Neuronal stem cell (in vitro differentiated cells): ENCODE measurements around the gene SFXN2.
"Not testable (repeated sequence)": the region's sequence is repeated elsewhere in the genome, so short reads cannot be mapped to it uniquely, and the experiment has no call there.

Source experiments
- DNase-seq: peaks from one replicate; pipeline ENCODE4 v3.0.0-alpha.2; 2013; ENCODE audit warnings: low spot score
- H2AFZ ChIP-seq: one replicate; pipeline ENCODE4 v1.6.1; 2013; ENCODE audit warnings: mild to moderate bottlenecking, low read length, inconsistent platforms
- H2AK5ac ChIP-seq: 2 replicates; pipeline ENCODE4 v1.6.1; 2013; ENCODE audit warnings: low read depth, mild to moderate bottlenecking, inconsistent platforms, low read length, moderate library complexity, mixed read lengths
- H2BK120ac ChIP-seq: 2 replicates; pipeline ENCODE4 v1.6.1; 2013; ENCODE audit warnings: low read depth, mild to moderate bottlenecking, inconsistent platforms, low read length, moderate library complexity, mixed read lengths
- H2BK12ac ChIP-seq: one replicate; pipeline ENCODE4 v1.6.1; 2013; ENCODE audit warnings: low read length, inconsistent platforms
- H2BK15ac ChIP-seq: 2 replicates; pipeline ENCODE4 v1.6.1; 2013; ENCODE audit warnings: mild to moderate bottlenecking, low read length, inconsistent platforms, mixed read lengths
- H2BK5ac ChIP-seq: one replicate; pipeline ENCODE4 v1.6.1; 2013; ENCODE audit warnings: inconsistent platforms, mild to moderate bottlenecking, low read length, moderate library complexity
- H3K14ac ChIP-seq: one replicate; pipeline ENCODE4 v1.6.1; 2013; ENCODE audit warnings: low read length, inconsistent platforms
- H3K18ac ChIP-seq: 2 replicates; pipeline ENCODE4 v1.6.1; 2013; ENCODE audit warnings: low read length, inconsistent platforms
- H3K23ac ChIP-seq: 2 replicates; pipeline ENCODE4 v1.6.1; 2013; ENCODE audit warnings: low read depth, mild to moderate bottlenecking, mixed read lengths, low read length, inconsistent platforms; ENCODE audit not compliant: poor library complexity
- H3K27ac ChIP-seq: replicated peaks from 3 replicates; pipeline ENCODE4 v1.5.1; 2013; ENCODE audit warnings: low read length, inconsistent platforms
- H3K27me3 ChIP-seq, 3 experiments: 2 replicates each; pipeline ENCODE4 v1.6.1; 2013; ENCODE audit warnings: low read length in 3 of 3, mild to moderate bottlenecking in 2 of 3, inconsistent platforms in 1 of 3, low read depth in 1 of 3, mixed read lengths in 1 of 3, moderate library complexity in 1 of 3; ENCODE audit not compliant: control insufficient read depth in 3 of 3, insufficient read depth in 3 of 3
- H3K36me3 ChIP-seq, 2 donors: replicated peaks in 1 of 2; 2 replicates each; pipeline ENCODE4 v1.6.1; 2013; ENCODE audit warnings: low read length in 2 of 2; ENCODE audit not compliant: control insufficient read depth in 2 of 2, insufficient read depth in 2 of 2
- H3K4ac ChIP-seq: 2 replicates; pipeline ENCODE4 v1.6.1; 2013; ENCODE audit warnings: inconsistent platforms, mild to moderate bottlenecking, low read length, moderate library complexity
- H3K4me1 ChIP-seq, 2 donors: 1 replicate in 1 of 2; 2 replicates in 1 of 2; pipeline ENCODE4 v1.6.1; 2013; ENCODE audit warnings: low read length in 2 of 2, low read depth in 1 of 2; ENCODE audit not compliant: control insufficient read depth in 2 of 2, insufficient read depth in 1 of 2
- H3K4me2 ChIP-seq: one replicate; pipeline ENCODE4 v1.6.1; 2013; ENCODE audit warnings: mild to moderate bottlenecking, low read length, inconsistent platforms; ENCODE audit not compliant: insufficient read depth, poor library complexity, severe bottlenecking
- H3K4me3 ChIP-seq, 2 donors: 2 replicates each; pipeline ENCODE4 v1.5.1; 2013; ENCODE audit warnings: low read length in 2 of 2, mild to moderate bottlenecking in 2 of 2, inconsistent platforms in 1 of 2, moderate library complexity in 1 of 2
- H3K79me1 ChIP-seq: one replicate; pipeline ENCODE4 v1.6.1; 2013; ENCODE audit warnings: low read depth, mild to moderate bottlenecking, inconsistent platforms, low read length, moderate library complexity
- H3K9ac ChIP-seq: one replicate; pipeline ENCODE4 v1.6.1; 2013; ENCODE audit warnings: mild to moderate bottlenecking, low read depth, low read length, inconsistent platforms; ENCODE audit not compliant: poor library complexity
- H3K9me3 ChIP-seq, 2 donors: replicated peaks in 1 of 2; 2 replicates each; pipeline versions ENCODE3 to v1.6.1; 2013; ENCODE audit warnings: low read length in 2 of 2, mild to moderate bottlenecking in 2 of 2, inconsistent platforms in 1 of 2, low read depth in 1 of 2, mixed read lengths in 1 of 2, moderate library complexity in 1 of 2; ENCODE audit not compliant: control insufficient read depth in 2 of 2, insufficient read depth in 1 of 2
- H4K8ac ChIP-seq: one replicate; pipeline ENCODE4 v1.6.1; 2013; ENCODE audit warnings: low read depth, mild to moderate bottlenecking, inconsistent platforms, low read length, moderate library complexity
- H4K91ac ChIP-seq: one replicate; pipeline ENCODE4 v1.6.1; 2013; ENCODE audit warnings: low read length, low read depth, mild to moderate bottlenecking, inconsistent platforms; ENCODE audit not compliant: poor library complexity
- WGBS, 2 donors: extraction: QIAGEN DNeasy Blood & Tissue Kit; methylation state at CpG; one replicate each; pipeline ENCODE4 v1.1.7; 2013; ENCODE audit warnings: missing lambda C conversion rate in 2 of 2, mixed read lengths in 1 of 2; ENCODE audit not compliant: insufficient read length in 2 of 2, insufficient replicate concordance in 1 of 2; ENCODE audit errors: extremely low coverage in 2 of 2; 5-methylcytosine and 5-hydroxymethylcytosine counted together

Gene SFXN2

DNA sequence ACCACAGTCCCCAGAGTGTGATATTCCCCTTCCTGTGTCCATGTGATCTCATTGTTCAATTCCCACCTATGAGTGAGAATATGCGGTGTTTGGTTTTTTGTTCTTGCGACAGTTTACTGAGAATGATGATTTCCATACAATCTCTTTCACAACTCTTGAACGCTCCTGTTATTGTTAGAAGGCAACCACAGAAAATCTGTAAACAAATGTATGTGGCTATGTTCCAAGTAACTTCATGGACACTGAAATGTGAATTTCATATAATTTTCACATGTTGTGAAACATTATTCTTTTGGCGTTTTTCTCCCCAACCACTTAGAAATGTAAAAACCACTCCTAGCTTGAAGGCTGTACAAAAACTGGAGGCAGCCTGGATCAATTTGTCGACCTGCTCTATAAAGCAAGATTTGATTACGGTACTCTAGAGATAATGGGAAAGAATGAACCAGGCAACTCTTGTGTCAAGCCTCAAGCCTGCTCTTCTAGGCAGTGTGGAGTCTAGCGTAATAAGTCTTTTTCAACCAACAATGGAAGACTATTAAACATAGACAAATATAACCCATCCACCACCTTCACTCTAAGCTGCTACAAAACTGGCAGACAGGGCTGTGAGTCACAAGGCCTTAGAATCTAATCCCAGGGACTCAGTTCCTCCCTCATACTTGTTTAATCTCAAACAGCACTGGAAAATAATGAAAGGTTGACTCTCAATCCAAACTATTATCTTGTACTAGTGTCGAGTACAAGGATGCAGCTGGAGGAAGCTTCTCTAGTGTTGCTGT is 23.0 kb upstream of the SFXN2 start:
- Histone ChIP-seq H3K27me3 (no peaks in the 10 kb centered on the region), H3K4me3 (no peak overlapping the region), H3K4me1 (no peaks in the 10 kb centered on the region), H2BK12ac (no peak overlapping the region), H3K9me3 (no peaks in the 10 kb centered on the region), H2BK5ac (no peak overlapping the region), H3K27ac (no peak overlapping the region), H3K14ac (no peak overlapping the region), H3K4ac (no peak overlapping the region), H3K9ac (no peak overlapping the region), H4K91ac (no peak overlapping the region), H3K36me3 (peaks cover 2 to 42% of the 10 kb centered on the region in 2 donors), H2AK5ac (no peak overlapping the region), H3K79me1 (no peaks in the 10 kb centered on the region), H2BK15ac (no peak overlapping the region), H3K18ac (no peak overlapping the region), H2AFZ (no peak overlapping the region), H4K8ac (no peak overlapping the region), H2BK120ac (no peak overlapping the region), H3K4me2 (no peak overlapping the region), H3K23ac (no peak overlapping the region)
- WGBS, 2 donors: no CpG with 5 or more reads among the region's 8 CpGs
- no peak for DNase-seq

DNA sequence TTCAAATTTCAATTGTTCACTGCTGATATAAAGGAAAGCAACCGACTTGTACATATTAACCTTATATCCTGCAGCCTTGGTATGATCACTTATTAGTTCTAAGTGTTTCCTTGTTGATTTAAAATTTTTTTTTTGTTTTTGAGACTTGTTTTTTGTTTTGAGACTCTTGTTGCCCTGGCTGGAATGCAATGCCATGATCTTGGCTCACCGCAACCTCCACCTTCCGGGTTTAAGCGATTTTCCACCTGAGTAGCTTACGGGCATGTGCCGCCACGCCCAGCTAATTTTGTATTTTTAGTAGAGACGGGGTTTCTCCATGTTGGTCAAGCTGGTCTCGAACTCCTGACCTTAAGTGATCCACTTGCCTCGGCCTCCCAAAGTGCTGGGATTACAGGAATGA is 19.0 kb upstream of the SFXN2 start:
- H3K23ac ChIP-seq, H3K27ac ChIP-seq, H4K91ac ChIP-seq, H3K4me3 ChIP-seq, H2BK120ac ChIP-seq, H3K79me1 ChIP-seq, H3K4ac ChIP-seq, H3K18ac ChIP-seq, H3K4me2 ChIP-seq, H2AFZ ChIP-seq, H3K9ac ChIP-seq, H4K8ac ChIP-seq, H3K4me1 ChIP-seq, DNase-seq, H2BK15ac ChIP-seq, H3K14ac ChIP-seq, H2BK12ac ChIP-seq, H2BK5ac ChIP-seq, H3K9me3 ChIP-seq, H2AK5ac ChIP-seq, H3K27me3 ChIP-seq: not testable (repeated sequence)
- peaks cover 20 to 65% of the 10 kb centered on the region in 2 donors for H3K36me3 ChIP-seq
- WGBS, 2 donors: no CpG with 5 or more reads among the region's 10 CpGs

DNA sequence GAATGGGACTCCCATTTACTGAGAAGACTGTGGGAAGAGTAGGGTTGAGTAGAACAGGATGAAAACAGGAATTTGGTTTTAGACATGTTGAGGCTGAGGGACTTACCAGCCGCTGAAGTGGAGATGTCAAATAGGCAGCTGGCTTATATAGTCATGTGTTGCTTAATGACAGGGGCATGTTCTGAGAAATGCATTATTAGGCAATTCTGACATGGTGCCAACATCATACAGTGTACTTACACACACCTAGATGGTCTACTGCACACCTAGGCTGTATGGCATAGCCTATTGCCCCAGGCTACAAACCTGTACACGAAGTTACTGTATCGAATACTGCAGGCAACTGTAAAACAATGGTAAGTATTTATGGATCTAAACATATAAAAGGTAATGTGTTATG is 17.7 kb upstream of the SFXN2 start:
- Histone ChIP-seq H3K36me3 (peaks cover 22 to 75% of the 10 kb centered on the region in 2 donors), H2AFZ (no peak overlapping the region), H3K27me3 (no peaks in the 10 kb centered on the region), H2BK5ac (no peak overlapping the region), H2BK15ac (no peak overlapping the region), H3K14ac (no peak overlapping the region), H3K4me3 (no peak overlapping the region), H4K91ac (no peak overlapping the region), H3K9me3 (peaks cover 0 to 1% of the 10 kb centered on the region in 2 donors), H3K4ac (no peak overlapping the region), H3K4me1 (no peaks in the 10 kb centered on the region), H2BK12ac (no peak overlapping the region), H4K8ac (no peak overlapping the region), H3K23ac (no peak overlapping the region), H2BK120ac (no peak overlapping the region), H3K4me2 (no peak overlapping the region), H3K9ac (no peak overlapping the region), H3K79me1 (peaks cover 2% of the 10 kb centered on the region), H3K18ac (no peak overlapping the region), H2AK5ac (no peak overlapping the region), H3K27ac (no peak overlapping the region)
- no peak for DNase-seq
- no CpG with 5 or more reads among the region's 3 CpGs for WGBS, 2 donors

DNA sequence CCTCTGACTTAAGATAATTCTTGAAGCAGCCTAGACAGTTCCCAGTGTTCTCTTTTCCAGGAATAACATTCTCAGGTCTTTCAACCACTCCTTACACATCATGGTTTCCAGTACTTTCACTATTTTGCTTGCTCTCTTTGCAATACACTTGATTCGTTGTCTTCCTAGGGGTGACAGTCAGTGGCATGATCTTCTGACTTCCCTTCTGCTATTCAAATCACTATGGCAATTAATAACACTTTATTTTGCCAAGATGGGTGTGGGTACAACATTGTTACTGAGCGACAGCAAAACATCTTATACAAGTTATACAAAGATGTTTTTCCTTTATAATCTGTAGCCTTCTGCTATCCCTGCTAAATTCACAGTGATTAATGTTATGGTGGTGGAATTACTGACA is 15.5 kb upstream of the SFXN2 start:
- Histone ChIP-seq H3K9ac (no peak overlapping the region), H2BK15ac (no peak overlapping the region), H3K4me1 (no peaks in the 10 kb centered on the region), H3K23ac (no peak overlapping the region), H4K8ac (no peak overlapping the region), H3K14ac (no peak overlapping the region), H2BK12ac (no peak overlapping the region), H3K9me3 (peaks cover 0 to 1% of the 10 kb centered on the region in 2 donors), H3K4ac (no peak overlapping the region), H2BK120ac (no peak overlapping the region), H2BK5ac (no peak overlapping the region), H3K18ac (no peak overlapping the region), H3K27me3 (no peaks in the 10 kb centered on the region), H2AFZ (no peak overlapping the region), H4K91ac (no peak overlapping the region), H3K4me2 (no peak overlapping the region), H3K4me3 (no peak overlapping the region), H2AK5ac (no peak overlapping the region), H3K79me1 (peaks cover 2% of the 10 kb centered on the region), H3K27ac (no peak overlapping the region), H3K36me3 (peaks cover 20 to 73% of the 10 kb centered on the region in 2 donors)
- no peak for DNase-seq
- WGBS, 2 donors: no CpG with 5 or more reads among the region's 2 CpGs
